ENCODE results near the gene RNASE12. TPM values are rescaled to one million over a fixed set of nuclear protein-coding genes. Genes with fewer than 3 reads are reported as not detected.
A peak's percentile ranks its signal among the peaks of the same experiment; 100 is the strongest.

RNASE12 gene
- total and polyA plus RNA-seq, 9 of the 15 experiments (the other 6 are each of a cell fraction or from before 2014, with no cell fraction given) = 0.24 TPM; not detected in 8

- TF ChIP-seq ZBTB34 (CRISPR knock-in tag; IDR thresholded peaks at IDR 0.05) (no peak), RBBP5 (IDR thresholded peaks at IDR 0.05; ENCODE audit: borderline replicate concordance, insufficient read depth, low read length, poor library complexity, severe bottlenecking) (peak; percentile 24), NRF1 (conservative IDR thresholded peaks at IDR 0.05 in 1 of 2, IDR thresholded peaks at IDR 0.05 in 1 of 2) (no peak), PCBP2 (IDR thresholded peaks at IDR 0.05; ENCODE audit: low read depth, low read length, poor library complexity, severe bottlenecking) (no peak), GABPB2 (CRISPR knock-in tag; conservative IDR thresholded peaks at IDR 0.05) (no peak), ZNF586 (CRISPR knock-in tag; conservative IDR thresholded peaks at IDR 0.05) (no peak), SMAD1 (IDR thresholded peaks at IDR 0.05; ENCODE audit: low read depth, low read length, partially characterized antibody) (no peak), ETV5 (CRISPR knock-in tag; IDR thresholded peaks at IDR 0.05; ENCODE audit: low read depth) (no peak), ZNF639 (CRISPR knock-in tag; conservative IDR thresholded peaks at IDR 0.05 in 1 of 2, IDR thresholded peaks at IDR 0.05 in 1 of 2) (0 out of 4 replicates have a peak, but pooled peaks of 1 of the 2 experiments have one; percentile 0), ARNT (IDR thresholded peaks at IDR 0.05) (no peak), ZNF253 (CRISPR knock-in tag; conservative IDR thresholded peaks at IDR 0.05) (no peak), ZNF431 (CRISPR knock-in tag; IDR thresholded peaks at IDR 0.05) (no peak), ZNF780A (CRISPR knock-in tag; IDR thresholded peaks at IDR 0.05) (no peak), EP300 (IDR thresholded peaks at IDR 0.05; ENCODE audit: low read length) (no peak), FUS (optimal IDR thresholded peaks at IDR 0.05; ENCODE audit: low read depth, low read length) (no peak), POLR3A (IDR thresholded peaks at IDR 0.05; ENCODE audit: borderline replicate concordance, extremely low read depth, insufficient read depth, insufficient read length) (no peak), CBFA2T2 (conservative IDR thresholded peaks at IDR 0.05) (no peak), NCOA2 (IDR thresholded peaks at IDR 0.05; ENCODE audit: partially characterized antibody in 2 of 2) (peak in 1 of 2 experiments; percentile 9), PTTG1 (tag; IDR thresholded peaks at IDR 0.05; ENCODE audit: low read depth) (no peak)
- TF ChIP-seq, protein P1, sequence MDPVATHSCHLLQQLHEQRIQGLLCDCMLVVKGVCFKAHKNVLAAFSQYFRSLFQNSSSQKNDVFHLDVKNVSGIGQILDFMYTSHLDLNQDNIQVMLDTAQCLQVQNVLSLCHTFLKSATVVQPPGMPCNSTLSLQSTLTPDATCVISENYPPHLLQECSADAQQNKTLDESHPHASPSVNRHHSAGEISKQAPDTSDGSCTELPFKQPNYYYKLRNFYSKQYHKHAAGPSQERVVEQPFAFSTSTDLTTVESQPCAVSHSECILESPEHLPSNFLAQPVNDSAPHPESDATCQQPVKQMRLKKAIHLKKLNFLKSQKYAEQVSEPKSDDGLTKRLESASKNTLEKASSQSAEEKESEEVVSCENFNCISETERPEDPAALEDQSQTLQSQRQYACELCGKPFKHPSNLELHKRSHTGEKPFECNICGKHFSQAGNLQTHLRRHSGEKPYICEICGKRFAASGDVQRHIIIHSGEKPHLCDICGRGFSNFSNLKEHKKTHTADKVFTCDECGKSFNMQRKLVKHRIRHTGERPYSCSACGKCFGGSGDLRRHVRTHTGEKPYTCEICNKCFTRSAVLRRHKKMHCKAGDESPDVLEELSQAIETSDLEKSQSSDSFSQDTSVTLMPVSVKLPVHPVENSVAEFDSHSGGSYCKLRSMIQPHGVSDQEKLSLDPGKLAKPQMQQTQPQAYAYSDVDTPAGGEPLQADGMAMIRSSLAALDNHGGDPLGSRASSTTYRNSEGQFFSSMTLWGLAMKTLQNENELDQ (CRISPR knock-in tag; IDR thresholded peaks at IDR 0.05; ENCODE audit: borderline replicate concordance) = no peak
These were observed 23.1 kb upstream of the RNASE12 start (continued) for GRCh38 chr14:20614038-20614840.

All from K562 (cell line).